Measurements from ENCODE around the gene EPHB1. TPM values are rescaled to one million over a fixed set of nuclear protein-coding genes. Genes with fewer than 3 reads are reported as not detected.

Gene EPHB1
- total RNA-seq, 4 donors from 2014 or later: 2.6 to 5.3 (median 3.1) TPM; not detected in 1

- H3K27me3 ChIP-seq: no peaks in the 10 kb centered on the region
Observed at GRCh38 chr3:135138776-135139175, 343.7 kb downstream of the EPHB1 start.

GRCh38 chr3:135140591-135140990 lies 345.5 kb downstream of the EPHB1 start:
- Histone ChIP-seq H3K27ac (no peak overlapping the region), H3K4me1 (no peaks in the 10 kb centered on the region), H3K4me3 (no peak overlapping the region), H3K27me3 (no peaks in the 10 kb centered on the region), H3K9me3 (no peaks in the 10 kb centered on the region), H3K36me3 (no peaks in the 10 kb centered on the region)
- intact Hi-C loops (cut with DNase I; ENCODE audit: low total_unique reads): no loop called here
- DNase-seq: no peak
- TF ChIP-seq POLR2A (IDR thresholded peaks at IDR 0.05) (no peak), CTCF (IDR thresholded peaks at IDR 0.05) (no peak)

More at GRCh38 chr3:135138776-135139175, 343.7 kb downstream of the EPHB1 start:
- TF ChIP-seq CTCF (IDR thresholded peaks at IDR 0.05): no peak
- TF ChIP-seq POLR2A (IDR thresholded peaks at IDR 0.05): no peak
- no peaks in the 10 kb centered on the region for H3K4me1 ChIP-seq
- H3K36me3 ChIP-seq: no peaks in the 10 kb centered on the region
- no peak overlapping the region for H3K27ac ChIP-seq
- intact Hi-C loops (cut with DNase I; ENCODE audit: low total_unique reads): no loop called here
- no peak overlapping the region for H3K4me3 ChIP-seq
- no peak for DNase-seq
- H3K9me3 ChIP-seq: no peaks in the 10 kb centered on the region

GRCh38 chr3:135141160-135141559 lies 346.1 kb downstream of the EPHB1 start:
- no peaks in the 10 kb centered on the region for H3K4me1 ChIP-seq
- TF ChIP-seq CTCF (IDR thresholded peaks at IDR 0.05) (no peak), POLR2A (IDR thresholded peaks at IDR 0.05) (no peak)
- no peak overlapping the region for H3K27ac ChIP-seq
- no peaks in the 10 kb centered on the region for H3K36me3 ChIP-seq
- intact Hi-C loops (cut with DNase I; ENCODE audit: low total_unique reads): no loop called here
- H3K9me3 ChIP-seq: no peaks in the 10 kb centered on the region
- H3K4me3 ChIP-seq: no peak overlapping the region
- H3K27me3 ChIP-seq: no peaks in the 10 kb centered on the region
- DNase-seq: no peak

- Histone ChIP-seq H3K36me3 (no peaks in the 10 kb centered on the region), H3K9me3 (no peaks in the 10 kb centered on the region), H3K4me3 (no peak overlapping the region), H3K4me1 (no peaks in the 10 kb centered on the region), H3K27me3 (no peaks in the 10 kb centered on the region), H3K27ac (no peak overlapping the region)
- no peak for TF ChIP-seq POLR2A (IDR thresholded peaks at IDR 0.05)
- TF ChIP-seq CTCF (IDR thresholded peaks at IDR 0.05): no peak
- no peak for DNase-seq
- intact Hi-C loops (cut with DNase I; ENCODE audit: low total_unique reads): no loop called here
Observed at GRCh38 chr3:135141672-135142071, 346.6 kb downstream of the EPHB1 start.

GRCh38 chr3:135142530-135142929 lies 347.5 kb downstream of the EPHB1 start:
- no peak overlapping the region for H3K27ac ChIP-seq
- H3K27me3 ChIP-seq: no peaks in the 10 kb centered on the region
- no peaks in the 10 kb centered on the region for H3K9me3 ChIP-seq
- H3K4me3 ChIP-seq: no peak overlapping the region
- intact Hi-C loops (cut with DNase I; ENCODE audit: low total_unique reads): no loop called here
- H3K36me3 ChIP-seq: no peaks in the 10 kb centered on the region
- H3K4me1 ChIP-seq: no peaks in the 10 kb centered on the region
- no peak for TF ChIP-seq CTCF (IDR thresholded peaks at IDR 0.05)
- TF ChIP-seq POLR2A (IDR thresholded peaks at IDR 0.05): no peak
- DNase-seq: no peak

All from uterus (tissue), 4 donors.